Esophagus (tissue), 2 donors: ENCODE results near the gene MYEF2. TPM values are rescaled to one million over a fixed set of nuclear protein-coding genes. Genes with fewer than 3 reads are reported as not detected.

ENCODE experiments used
- H3K27ac ChIP-seq, 2 donors: one replicate each; pipeline ENCODE4 v1.5.1; 2013; ENCODE audit warnings: low read depth in 2 of 2, mild to moderate bottlenecking in 2 of 2, inconsistent platforms in 1 of 2, low read length in 1 of 2, moderate library complexity in 1 of 2
- H3K27me3 ChIP-seq, 2 donors: one replicate each; pipeline ENCODE4 v1.6.1; 2013; ENCODE audit warnings: low read length in 2 of 2, control low read depth in 1 of 2, mild to moderate bottlenecking in 1 of 2; ENCODE audit not compliant: insufficient read depth in 2 of 2, control insufficient read depth in 1 of 2
- H3K36me3 ChIP-seq, 2 donors: one replicate each; pipeline ENCODE4 v1.6.1; 2013; ENCODE audit warnings: low read length in 1 of 2; ENCODE audit not compliant: control insufficient read depth in 2 of 2, insufficient read depth in 2 of 2
- H3K4me1 ChIP-seq, 2 donors: one replicate each; pipeline ENCODE4 v1.6.1; 2013; ENCODE audit warnings: low read length in 1 of 2; ENCODE audit not compliant: control insufficient read depth in 2 of 2, insufficient read depth in 2 of 2
- H3K4me3 ChIP-seq, 2 donors: one replicate each; pipeline ENCODE4 v1.5.1; 2013; ENCODE audit warnings: low read length in 2 of 2, mild to moderate bottlenecking in 2 of 2, low read depth in 1 of 2, moderate library complexity in 1 of 2
- H3K9me3 ChIP-seq, 2 donors: one replicate each; pipeline ENCODE4 v1.6.1; 2013; ENCODE audit warnings: mild to moderate bottlenecking in 2 of 2, low read depth in 1 of 2, low read length in 1 of 2, moderate library complexity in 1 of 2; ENCODE audit not compliant: control insufficient read depth in 2 of 2, insufficient read depth in 1 of 2
- WGBS, 2 donors: extraction: QIAGEN DNeasy Blood & Tissue Kit; methylation state at CpG; one replicate each; pipeline ENCODE4 v1.1.7; 2013; 5-methylcytosine and 5-hydroxymethylcytosine counted together
- polyA plus RNA-seq, 2 donors: library from polyadenylated mRNA; stranded (reverse); fragments of 200-250 nt; gene quantifications; one replicate each; pipeline ENCODE4 v1.2.3, GENCODE V29; 2013
- donor health status: healthy with polysubstance abuse.
- donor health status: Bipolar disorder and iron deficiency.

MYEF2 gene
- polyA plus RNA-seq, 2 donors: 1.7 to 1.9 TPM

DNA sequence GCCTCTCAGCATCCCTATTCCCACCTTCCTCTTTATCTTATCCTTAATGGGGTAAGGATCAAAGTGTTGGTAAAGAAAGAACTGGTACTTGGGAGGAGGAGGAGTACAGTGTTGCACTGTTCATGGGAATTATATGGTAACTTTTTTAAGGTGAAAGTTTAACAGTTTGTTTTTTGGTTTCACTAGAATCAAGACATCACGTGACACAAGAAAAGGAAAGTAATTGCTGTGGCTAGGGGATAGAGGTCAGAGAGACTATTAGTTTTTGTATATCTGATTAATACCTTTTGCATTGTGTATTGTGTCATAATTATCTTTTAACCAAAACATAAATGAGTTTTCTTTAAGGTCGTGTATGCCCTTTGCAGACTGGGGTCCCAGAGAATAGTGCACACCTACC is 80.8 kb downstream of the MYEF2 start:
- H3K9me3 ChIP-seq: peaks cover 0 to 2% of the 10 kb centered on the region in 2 donors
- no peaks in the 10 kb centered on the region for H3K27me3 ChIP-seq
- 75 to 81% methylated on average over 2 of the region's 2 CpGs for WGBS, 2 donors
- H3K36me3 ChIP-seq: no peaks in the 10 kb centered on the region
- H3K4me3 ChIP-seq: no peak overlapping the region
- H3K27ac ChIP-seq: no peak overlapping the region
- H3K4me1 ChIP-seq: no peaks in the 10 kb centered on the region

DNA sequence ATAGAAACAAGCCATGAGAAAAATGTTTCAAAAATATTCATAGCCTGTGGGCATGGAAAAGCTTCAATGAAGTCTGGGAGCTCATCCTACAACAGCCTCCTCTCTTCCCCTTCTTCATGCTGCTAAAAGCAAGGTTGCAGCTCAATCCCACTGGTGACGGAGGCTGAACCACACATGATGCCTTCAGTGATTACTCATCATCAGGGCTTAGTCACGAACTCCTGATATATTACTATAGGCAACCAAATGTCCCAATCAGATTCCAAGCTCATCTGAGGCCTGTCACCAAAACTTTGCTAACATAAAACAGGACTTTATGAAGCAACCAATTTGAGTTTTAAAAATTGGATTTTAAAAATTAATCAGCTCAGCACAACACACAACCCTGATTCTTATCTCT is 81.3 kb downstream of the MYEF2 start:
- WGBS, 2 donors: 42 to 56% methylated on average over 2 of the region's 2 CpGs

DNA sequence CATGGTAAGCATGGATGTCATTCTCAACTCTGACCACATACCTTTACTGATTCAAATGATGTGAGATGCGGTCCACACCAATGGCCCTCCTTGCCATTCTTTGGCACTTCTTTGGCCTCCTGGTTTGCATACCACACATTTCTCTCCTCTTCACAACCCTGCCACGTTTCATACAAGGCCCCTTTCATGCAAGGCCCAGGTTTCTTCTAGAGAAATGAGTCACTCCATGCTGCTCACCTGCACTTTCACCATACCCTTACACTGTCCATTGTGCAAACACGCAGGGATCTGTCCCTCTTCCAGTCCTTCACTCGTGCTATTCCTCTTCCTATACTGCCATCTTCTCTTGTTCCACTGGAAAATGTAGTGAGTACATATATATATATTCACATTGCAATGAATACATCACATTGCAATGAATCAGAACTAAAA is 81.7 kb downstream of the MYEF2 start:
- Histone ChIP-seq H3K36me3 (no peaks in the 10 kb centered on the region), H3K4me3 (no peak overlapping the region), H3K27ac (no peak overlapping the region), H3K9me3 (peaks cover 0 to 2% of the 10 kb centered on the region in 2 donors), H3K4me1 (no peaks in the 10 kb centered on the region), H3K27me3 (no peaks in the 10 kb centered on the region)
- 59 to 60% methylated on average over 4 of the region's 4 CpGs for WGBS, 2 donors

More for the DNA sequence above, 81.3 kb downstream of the MYEF2 start:
- H3K27ac ChIP-seq: no peak overlapping the region
- no peak overlapping the region for H3K4me3 ChIP-seq
- H3K9me3 ChIP-seq: peaks cover 0 to 2% of the 10 kb centered on the region in 2 donors
- no peaks in the 10 kb centered on the region for H3K36me3 ChIP-seq
- H3K4me1 ChIP-seq: no peaks in the 10 kb centered on the region
- no peaks in the 10 kb centered on the region for H3K27me3 ChIP-seq

DNA sequence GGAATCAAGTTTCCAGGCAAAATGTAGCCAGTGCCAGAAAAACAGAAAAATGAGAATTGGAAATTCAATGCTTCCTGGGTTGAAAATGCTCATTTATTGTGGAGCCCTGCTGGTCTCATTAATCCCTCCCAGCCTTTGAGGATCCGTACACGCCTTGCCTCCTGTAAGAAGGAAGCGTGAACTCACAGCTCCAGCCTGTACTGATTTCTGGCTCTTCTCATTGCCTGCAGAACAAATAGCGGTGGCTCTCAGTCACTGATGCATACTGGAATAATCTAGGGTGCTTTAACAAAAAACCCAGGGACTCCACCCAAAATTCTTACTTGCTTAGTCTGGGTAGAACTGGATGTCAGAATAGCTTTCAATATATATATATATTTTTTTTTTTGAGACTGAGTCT is 86.6 kb downstream of the MYEF2 start:
- H3K4me3 ChIP-seq: no peak overlapping the region
- no peak overlapping the region for H3K27ac ChIP-seq
- H3K27me3 ChIP-seq: no peaks in the 10 kb centered on the region
- H3K4me1 ChIP-seq: no peaks in the 10 kb centered on the region
- H3K36me3 ChIP-seq: no peaks in the 10 kb centered on the region
- 48 to 56% methylated on average over 4 of the region's 4 CpGs for WGBS, 2 donors
- H3K9me3 ChIP-seq: peaks cover 0 to 2% of the 10 kb centered on the region in 2 donors

DNA sequence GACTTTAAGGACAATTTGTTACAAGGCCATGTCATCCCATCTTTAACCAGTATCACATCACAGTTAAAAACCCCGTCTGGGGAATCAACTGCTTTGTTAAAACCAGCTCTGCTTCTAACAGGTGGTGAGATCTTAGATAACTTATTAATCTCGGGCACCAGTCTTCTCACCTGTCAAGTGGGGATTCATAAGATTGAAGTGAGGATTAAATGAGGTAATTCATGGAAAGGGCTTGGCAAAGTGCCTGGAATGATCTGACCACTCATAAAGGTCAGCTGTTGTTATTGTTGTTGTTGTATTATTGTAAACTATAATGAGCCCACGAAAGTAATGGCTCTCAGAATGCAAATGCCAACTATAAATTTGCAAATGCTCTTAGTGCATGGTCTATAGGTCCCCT is 87.4 kb downstream of the MYEF2 start:
- Histone ChIP-seq H3K9me3 (peaks cover 0 to 2% of the 10 kb centered on the region in 2 donors), H3K27me3 (no peaks in the 10 kb centered on the region), H3K4me3 (no peak overlapping the region), H3K36me3 (no peaks in the 10 kb centered on the region), H3K4me1 (no peaks in the 10 kb centered on the region), H3K27ac (no peak overlapping the region)
- 35 to 46% methylated on average over 3 of the region's 3 CpGs for WGBS, 2 donors

DNA sequence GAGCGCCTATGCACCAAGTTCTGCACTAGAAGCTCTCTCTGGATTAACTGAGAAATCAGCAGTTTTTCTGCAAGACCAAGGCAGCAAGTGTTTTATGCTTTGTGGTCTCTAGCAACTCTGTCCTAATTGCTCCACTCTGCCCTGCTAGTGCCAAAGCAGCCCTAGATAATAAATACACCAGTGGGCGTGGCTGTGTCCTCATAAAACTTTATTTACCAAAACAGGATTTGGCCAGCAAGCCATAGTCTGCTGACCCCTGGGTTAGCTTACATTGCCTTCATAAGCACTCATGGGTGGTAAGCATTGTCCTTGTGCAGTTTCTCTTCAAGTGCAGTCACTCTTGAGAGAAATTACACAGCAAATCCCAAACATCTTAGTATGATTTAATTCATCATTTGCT is 88.0 kb downstream of the MYEF2 start:
- no peaks in the 10 kb centered on the region for H3K27me3 ChIP-seq
- WGBS, 2 donors: 48 to 69% methylated on average over 2 of the region's 2 CpGs
- H3K9me3 ChIP-seq: peaks cover 0 to 2% of the 10 kb centered on the region in 2 donors
- no peaks in the 10 kb centered on the region for H3K36me3 ChIP-seq
- no peak overlapping the region for H3K4me3 ChIP-seq
- H3K4me1 ChIP-seq: no peaks in the 10 kb centered on the region
- no peak overlapping the region for H3K27ac ChIP-seq

DNA sequence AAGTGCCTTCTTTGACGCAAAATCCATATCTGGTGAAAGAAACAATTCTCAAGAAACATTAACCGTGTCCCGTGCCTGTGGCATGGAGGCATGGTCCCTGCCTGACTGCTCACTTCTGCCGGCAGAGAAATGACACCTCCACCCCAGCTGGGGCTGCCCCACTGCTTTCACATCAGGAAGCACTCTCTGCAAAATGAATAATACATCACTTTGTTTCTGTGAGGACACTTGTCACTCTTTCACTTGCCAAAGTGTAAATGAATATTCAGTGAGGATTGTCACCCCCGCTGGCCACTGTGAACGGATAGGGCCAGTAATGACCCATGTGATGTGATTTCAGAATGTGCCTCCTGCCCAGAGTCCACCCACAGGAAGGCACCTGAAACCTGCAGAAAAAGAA is 88.4 kb downstream of the MYEF2 start:
- no peak overlapping the region for H3K27ac ChIP-seq
- H3K9me3 ChIP-seq: peaks cover 0 to 2% of the 10 kb centered on the region in 2 donors
- H3K4me1 ChIP-seq: no peaks in the 10 kb centered on the region
- no peaks in the 10 kb centered on the region for H3K27me3 ChIP-seq
- WGBS, 2 donors: 53 to 64% methylated on average over 6 of the region's 6 CpGs
- H3K4me3 ChIP-seq: no peak overlapping the region
- no peaks in the 10 kb centered on the region for H3K36me3 ChIP-seq

DNA sequence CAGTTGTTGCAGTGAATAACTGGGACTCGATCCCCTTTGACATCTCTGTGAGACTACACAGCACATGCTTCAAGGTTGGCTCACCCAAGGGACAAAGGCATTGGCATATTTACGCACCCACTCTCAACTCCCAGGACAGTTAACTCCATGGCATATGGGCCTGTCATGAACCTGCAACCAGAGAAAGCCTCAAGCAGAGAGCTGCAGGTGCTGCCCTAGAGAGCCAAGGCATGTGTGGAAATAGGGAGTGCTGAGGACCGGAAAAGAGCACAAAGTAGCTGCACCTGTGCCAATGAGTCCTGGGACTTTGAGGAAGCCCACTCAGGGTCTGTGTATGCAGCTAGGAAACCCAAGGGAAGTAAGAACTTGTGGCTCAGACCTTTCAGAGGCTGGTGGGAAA is 90.3 kb downstream of the MYEF2 start:
- WGBS, 2 donors: 84% methylated on average over 3 of the region's 3 CpGs
- no peaks in the 10 kb centered on the region for H3K36me3 ChIP-seq
- H3K4me1 ChIP-seq: no peaks in the 10 kb centered on the region
- peaks cover 0 to under 1% of the 10 kb centered on the region in 2 donors for H3K9me3 ChIP-seq
- no peak overlapping the region for H3K4me3 ChIP-seq
- H3K27ac ChIP-seq: no peak overlapping the region
- no peaks in the 10 kb centered on the region for H3K27me3 ChIP-seq

DNA sequence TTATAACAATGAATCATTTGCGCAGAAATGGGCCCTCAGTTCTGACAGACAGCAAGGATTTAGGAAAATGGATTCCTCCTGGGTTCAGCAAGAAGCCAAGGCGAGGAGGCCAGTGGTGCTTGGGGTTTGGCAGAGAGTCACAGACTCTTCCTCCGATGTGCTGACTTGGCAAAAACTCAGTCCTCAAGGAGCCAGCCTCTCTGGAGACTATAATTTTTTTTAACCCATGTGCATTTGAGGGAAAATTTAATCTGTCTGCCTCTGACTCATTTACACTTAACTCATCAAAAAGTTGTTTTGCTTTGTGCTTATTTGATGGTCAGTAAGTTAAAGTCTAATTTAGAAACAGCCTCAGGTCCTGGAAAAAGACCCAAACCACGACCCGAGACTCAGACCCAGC is 91.5 kb downstream of the MYEF2 start:
- no peaks in the 10 kb centered on the region for H3K4me1 ChIP-seq
- no peak overlapping the region for H3K27ac ChIP-seq
- no peak overlapping the region for H3K4me3 ChIP-seq
- H3K27me3 ChIP-seq: no peaks in the 10 kb centered on the region
- H3K36me3 ChIP-seq: no peaks in the 10 kb centered on the region
- no peaks in the 10 kb centered on the region for H3K9me3 ChIP-seq
- 41 to 48% methylated on average over 5 of the region's 5 CpGs for WGBS, 2 donors

DNA sequence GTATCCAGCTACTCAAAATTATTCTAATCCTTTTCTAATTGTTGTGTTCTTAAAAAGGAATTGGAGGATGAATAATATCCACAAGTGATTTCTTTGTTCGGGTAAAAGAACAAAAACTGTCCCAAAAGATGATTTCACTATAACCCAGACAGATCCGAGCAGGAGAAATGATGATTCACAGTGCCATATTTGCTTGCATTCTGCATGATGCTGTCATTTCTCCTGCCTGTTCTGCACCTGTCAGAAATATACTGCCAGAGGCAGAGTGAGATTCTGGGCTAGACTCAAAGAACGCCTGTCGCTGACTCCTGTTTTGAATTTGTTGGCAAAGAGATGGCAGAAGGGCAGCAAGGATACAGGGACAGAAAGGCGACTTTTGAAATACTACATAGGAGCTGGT is 92.0 kb downstream of the MYEF2 start:
- no peak overlapping the region for H3K4me3 ChIP-seq
- H3K27me3 ChIP-seq: no peaks in the 10 kb centered on the region
- no peaks in the 10 kb centered on the region for H3K36me3 ChIP-seq
- H3K9me3 ChIP-seq: no peaks in the 10 kb centered on the region
- WGBS, 2 donors: 41 to 66% methylated on average over 5 of the region's 5 CpGs
- H3K4me1 ChIP-seq: no peaks in the 10 kb centered on the region
- no peak overlapping the region for H3K27ac ChIP-seq
